ENCODE measurements around the gene BPIFA2.
"Not testable (repeated sequence)": the region's sequence is repeated elsewhere in the genome, so short reads cannot be mapped to it uniquely, and the experiment has no call there.

BPIFA2 gene

GRCh38 chr20:33167859-33168258, at the start of gene BPIFA2:
TSS of gene BPIFA2 (plus strand) at chr20:33168159. CDS start at chr20:33169146, 987 bp downstream.
- no peak for DNase-seq (ENCODE audit: low spot score)

GRCh38 chr20:33119725-33120720, 47.9 kb upstream of the BPIFA2 start:
- no peak for DNase-seq (ENCODE audit: low spot score)

DNA sequence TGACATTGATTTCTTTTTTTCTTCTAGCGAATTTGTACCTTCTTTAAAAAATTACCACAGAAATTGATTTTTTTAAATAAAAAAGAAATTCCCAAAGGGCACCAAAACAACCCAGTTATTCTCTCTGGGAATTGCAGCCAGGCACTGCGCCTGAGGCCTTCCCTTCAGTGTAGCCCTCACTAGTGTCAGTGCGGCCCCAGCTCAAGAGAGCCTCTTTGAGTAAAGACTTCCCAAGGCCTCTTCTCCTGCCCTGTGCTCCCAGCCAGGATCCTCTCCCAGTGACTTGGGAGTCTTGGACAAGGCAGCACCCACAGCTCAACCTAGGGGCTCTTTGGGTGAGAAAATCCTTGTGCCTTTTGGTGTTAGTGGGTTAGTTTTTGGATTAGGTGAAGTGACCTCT, 47.0 kb upstream of the BPIFA2 start:
- DNase-seq (ENCODE audit: low spot score): no peak

DNA sequence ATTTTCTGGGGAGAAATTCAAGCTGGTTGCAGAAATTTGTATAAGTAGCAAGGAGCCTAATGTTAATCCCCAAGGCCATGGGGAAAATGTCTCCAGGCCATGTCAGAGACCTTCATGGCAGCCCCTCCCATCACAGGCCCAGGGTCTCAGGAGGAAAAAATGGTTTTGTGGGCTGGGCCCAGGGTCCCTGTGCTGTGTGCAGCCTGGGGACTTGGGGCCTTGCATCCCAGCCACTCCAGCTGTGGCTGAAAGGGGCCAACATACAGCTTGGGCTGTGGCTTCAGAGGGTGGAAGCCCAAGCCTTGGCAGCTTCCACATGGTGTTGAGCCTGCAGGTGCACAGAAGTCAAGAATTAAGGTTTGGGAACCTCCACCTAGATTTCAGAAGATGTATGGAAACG, 45.7 kb upstream of the BPIFA2 start:
- DNase-seq (ENCODE audit: low spot score): not testable (repeated sequence)

GRCh38 chr20:33124261-33124660, 43.7 kb upstream of the BPIFA2 start:
- no peak for DNase-seq (ENCODE audit: low spot score)

- no peak for DNase-seq (ENCODE audit: low spot score)
Observed at GRCh38 chr20:33124994-33125393, 43.0 kb upstream of the BPIFA2 start.

GRCh38 chr20:33125983-33126382, 42.0 kb upstream of the BPIFA2 start:
- DNase-seq (ENCODE audit: low spot score): no peak

DNA sequence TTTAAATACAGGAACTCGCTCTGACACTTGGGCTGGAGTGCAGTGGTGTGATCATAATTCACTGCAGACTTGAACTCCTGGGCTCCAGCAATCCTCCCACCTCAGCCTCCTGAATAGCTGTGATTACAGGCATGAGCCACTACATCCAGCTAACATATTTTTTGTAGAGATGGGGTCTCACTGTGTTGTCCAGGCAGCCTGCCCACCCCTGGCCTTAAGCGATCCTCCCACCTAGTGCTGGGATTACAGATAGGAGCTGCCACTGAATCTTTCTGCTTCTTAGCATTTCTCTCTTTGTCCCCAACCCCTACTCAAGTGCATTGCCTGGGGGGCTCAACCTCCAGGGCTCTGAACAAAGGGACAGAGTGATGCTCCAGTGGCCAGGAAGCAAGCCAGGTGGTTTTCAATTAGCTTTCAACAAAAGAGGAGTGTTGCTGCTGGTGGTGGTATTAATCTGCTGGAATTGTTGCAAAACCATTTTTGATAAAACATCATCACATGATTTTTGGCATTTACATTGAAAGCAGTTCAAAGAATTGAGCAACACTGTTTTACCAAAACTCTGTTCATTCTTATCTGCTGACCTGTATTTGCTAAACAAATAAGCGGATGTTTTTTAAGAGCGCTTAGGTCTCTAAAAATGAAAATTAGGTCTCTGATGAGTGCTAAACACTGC, 40.4 kb upstream of the BPIFA2 start:
- DNase-seq (ENCODE audit: low spot score): no peak

DNA sequence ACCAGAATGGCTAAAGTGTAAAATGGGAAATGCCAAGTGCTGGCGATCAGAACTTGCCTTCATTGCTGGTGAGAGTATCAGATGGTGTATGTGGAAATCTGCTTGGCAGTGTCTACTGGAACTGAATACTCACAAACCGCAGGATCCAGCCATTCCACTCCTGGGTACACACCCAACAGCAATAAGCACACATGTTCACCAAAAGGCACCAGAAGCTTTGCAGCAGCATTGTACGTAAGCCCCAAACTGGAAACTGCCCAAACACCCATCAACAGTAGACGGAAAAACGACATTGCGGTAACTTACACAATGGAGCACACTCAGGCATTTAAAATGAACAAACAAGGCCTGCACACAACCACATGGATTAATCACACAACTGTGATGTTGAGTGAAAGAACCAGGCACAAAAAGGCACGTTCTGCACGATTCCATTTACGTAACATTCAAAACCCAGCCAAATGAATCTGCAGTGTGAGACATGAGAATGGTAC, 37.3 kb upstream of the BPIFA2 start:
- no peak for DNase-seq (ENCODE audit: low spot score)

DNA sequence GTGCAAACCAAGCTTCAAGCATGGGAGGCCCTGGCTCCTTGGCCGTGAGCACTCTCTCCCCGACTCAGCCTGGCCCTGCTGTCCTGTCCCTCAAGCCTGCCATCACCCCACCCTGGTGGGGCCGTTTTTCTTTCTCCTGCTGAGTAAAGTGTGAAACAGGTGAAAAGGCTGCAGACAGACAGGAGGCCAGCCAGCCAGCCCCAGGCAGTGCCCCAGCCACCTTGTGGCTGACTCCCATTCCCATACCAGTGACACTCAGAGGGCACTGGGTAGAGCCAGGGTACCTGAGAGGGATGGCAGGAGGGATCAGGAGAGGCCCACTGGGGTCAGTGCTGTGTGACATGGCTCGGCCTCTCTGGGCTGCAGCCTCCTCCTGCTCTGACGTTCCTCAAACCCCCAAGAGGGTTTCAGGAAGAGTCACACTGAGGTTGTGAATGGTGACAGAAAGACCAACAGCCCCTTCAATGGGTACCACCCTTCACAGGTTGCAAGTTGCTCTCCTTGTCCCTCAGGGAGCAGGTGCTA, 35.9 kb upstream of the BPIFA2 start:
- DNase-seq (ENCODE audit: low spot score): no peak

GRCh38 chr20:33132513-33133372, 35.2 kb upstream of the BPIFA2 start:
- no peak for DNase-seq (ENCODE audit: low spot score)

GRCh38 chr20:33133373-33133941, 34.5 kb upstream of the BPIFA2 start:
- DNase-seq (ENCODE audit: low spot score): no peak

DNA sequence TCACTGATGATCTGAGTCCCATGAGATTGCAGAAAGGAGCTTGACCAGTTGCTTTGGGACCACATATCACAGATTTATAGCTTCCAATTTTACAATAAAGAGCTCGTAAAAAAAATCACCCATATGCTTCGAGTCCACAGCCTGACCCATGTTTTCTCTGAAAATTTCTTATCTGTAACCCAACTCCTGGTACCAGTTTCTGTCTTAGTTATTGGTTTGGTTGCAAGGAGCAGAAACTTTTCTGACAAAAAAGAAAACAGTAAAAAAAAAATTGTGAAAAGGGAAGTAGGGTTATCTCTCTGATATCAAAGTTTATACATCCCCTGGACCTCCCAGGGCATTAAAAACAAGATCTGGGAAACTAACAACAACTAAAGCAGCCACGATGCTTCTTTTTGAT, 30.8 kb upstream of the BPIFA2 start:
- no peak for DNase-seq (ENCODE audit: low spot score)

DNA sequence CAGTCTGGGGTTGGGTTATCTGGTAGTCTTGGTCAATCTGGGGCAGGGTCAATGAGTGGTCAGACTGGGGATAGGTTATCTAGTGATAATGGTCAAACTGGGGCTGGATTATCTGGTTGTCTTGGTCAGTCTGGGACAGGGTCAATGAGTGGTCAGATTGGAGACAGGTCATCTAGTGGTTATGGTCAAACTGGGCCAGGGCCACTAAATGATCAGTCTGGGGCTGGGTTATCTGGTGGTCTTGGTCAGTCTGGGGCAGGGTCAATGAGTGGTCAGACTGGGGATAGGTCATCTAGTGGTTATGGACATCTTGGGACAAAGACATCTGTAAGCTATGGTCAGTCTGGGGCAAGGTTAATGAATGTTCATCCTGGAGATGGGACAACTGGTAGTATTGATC, 28.5 kb upstream of the BPIFA2 start:
- no peak for DNase-seq (ENCODE audit: low spot score)

DNA sequence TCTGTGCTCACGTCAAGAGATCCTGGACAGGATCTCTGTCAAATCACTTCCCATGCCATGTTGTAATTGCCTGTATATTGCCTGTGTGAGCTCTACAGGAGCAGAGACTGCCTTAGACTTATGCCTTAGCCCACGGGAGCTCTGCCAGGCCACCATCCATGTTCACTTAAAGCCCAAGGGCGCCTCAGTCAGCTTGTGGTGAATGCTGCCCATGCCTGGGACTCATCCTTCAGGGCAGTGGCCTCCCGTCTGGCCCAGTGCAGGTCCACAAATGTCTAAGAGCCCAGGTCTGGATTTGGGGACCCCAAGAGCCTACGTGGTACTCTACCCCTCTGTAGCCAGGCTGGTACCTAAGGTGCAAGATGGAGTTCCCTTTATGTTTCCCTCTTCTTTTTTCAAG, 22.4 kb upstream of the BPIFA2 start:
- DNase-seq (ENCODE audit: low spot score): no peak

DNA sequence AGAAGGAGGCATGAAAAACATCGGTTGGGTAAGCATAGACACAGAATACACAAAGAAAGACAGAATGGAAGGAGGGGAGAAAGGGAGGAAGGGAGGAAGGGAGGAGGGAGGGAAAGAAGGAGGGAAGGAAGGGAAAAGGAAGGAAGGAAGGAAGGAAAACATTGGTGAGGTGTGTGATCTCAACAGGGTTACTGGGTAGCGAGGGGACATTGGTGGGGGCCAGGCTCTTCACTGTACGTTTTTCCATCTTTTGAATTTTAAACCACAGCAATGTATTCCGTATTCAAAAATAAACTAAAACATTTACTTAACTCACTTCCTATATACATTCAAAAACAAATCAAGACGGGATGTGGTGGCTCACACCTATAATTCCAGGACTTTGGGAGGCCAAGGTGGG, 20.7 kb upstream of the BPIFA2 start:
- DNase-seq (ENCODE audit: low spot score): no peak

DNA sequence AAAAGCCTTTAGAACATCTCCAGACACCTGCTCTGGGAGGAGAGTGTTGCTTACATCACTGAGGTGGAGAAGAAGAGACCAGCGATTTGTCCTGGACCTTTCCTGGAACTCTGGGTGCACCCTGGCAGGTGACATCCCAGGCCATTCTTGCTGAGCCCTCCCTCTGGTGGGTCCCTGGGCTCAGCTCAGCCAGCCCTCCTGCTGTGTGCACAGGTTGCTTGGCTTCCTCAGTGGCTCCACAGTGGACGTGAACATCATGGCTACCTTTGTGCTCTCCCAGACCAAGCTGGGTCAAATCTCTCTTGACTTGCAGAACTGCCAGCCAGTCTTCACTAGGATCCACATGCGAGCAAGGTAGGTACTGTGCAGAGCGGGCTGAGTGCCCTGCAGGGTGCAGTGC, 19.9 kb upstream of the BPIFA2 start:
- DNase-seq (ENCODE audit: low spot score): no peak

GRCh38 chr20:33154252-33154651, 13.7 kb upstream of the BPIFA2 start:
- no peak for DNase-seq (ENCODE audit: low spot score)

GRCh38 chr20:33158637-33159385, 9.1 kb upstream of the BPIFA2 start:
- DNase-seq (ENCODE audit: low spot score): no peak

DNA sequence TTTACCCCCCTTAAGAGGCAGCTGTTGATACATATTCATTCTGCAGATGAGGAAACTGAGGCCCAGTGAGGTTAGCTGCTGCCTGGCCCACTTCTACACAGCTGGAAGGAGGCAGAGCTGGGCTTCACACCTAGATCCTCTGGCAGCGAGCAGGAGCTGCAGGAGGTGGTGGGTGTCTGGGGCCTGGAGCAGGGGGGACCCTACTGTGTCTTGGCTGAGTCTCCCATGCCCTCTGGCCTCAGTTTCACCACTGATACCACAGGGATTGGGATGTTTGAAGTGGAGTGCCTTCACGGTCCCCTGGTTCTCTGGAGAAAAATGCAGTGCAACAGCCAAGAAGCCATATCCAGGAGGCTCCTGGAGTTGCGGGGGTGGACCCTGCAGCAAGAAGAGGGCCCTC, 8.2 kb upstream of the BPIFA2 start:
- no peak for DNase-seq (ENCODE audit: low spot score)

- DNase-seq (ENCODE audit: low spot score): no peak
Observed at GRCh38 chr20:33160681-33161080, 7.3 kb upstream of the BPIFA2 start.

All from left forelimb (tissue), 1 donor.